CD4-positive, alpha-beta T cell treated with Interferon gamma for 1 hour (primary cell): Measurements from ENCODE around the gene ALG2.
"Not testable (repeated sequence)": the region's sequence is repeated elsewhere in the genome, so short reads cannot be mapped to it uniquely, and the experiment has no call there.

Experiments
- DNase-seq: peaks from one replicate; pipeline ENCODE4 v3.0.0-alpha.2; 2020

ALG2 gene

GRCh38 chr9:99221621-99222415 lies at the start of gene ALG2, which contains the start of gene SEC61B:
TSS of gene ALG2 (minus strand) at chr9:99221942. CDS start at chr9:99221894, 48 bp downstream.
TSS of gene SEC61B (plus strand) at chr9:99222282. CDS start at chr9:99222364, 82 bp downstream.
- DNase-seq = peak; percentile 92

GRCh38 chr9:99270491-99270890 lies 48.7 kb upstream of the ALG2 start:
- DNase-seq = no peak

DNA sequence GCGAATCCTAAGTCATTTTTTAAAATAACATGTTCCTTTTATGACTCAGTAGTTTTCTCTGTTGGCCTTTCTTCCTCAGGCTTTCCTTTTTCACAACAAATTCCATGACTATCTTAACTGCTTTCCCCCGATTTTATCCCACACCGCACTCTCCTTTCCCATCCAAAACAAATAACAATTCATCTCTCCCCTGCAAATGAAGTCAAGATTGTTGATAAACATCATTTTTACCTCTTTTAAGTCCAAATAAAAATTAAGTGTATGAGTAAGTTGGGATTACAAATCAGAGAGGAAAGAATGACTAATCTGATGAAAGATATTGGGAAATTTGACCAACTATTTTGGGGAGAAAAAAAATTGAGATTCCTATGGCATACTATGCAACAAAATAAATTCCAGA lies 47.7 kb upstream of the ALG2 start:
- no peak for DNase-seq

- DNase-seq = peak; percentile 56
Measured at GRCh38 chr9:99266255-99267023, 44.7 kb upstream of the ALG2 start.

GRCh38 chr9:99265691-99266090 lies 43.9 kb upstream of the ALG2 start:
- no peak for DNase-seq

- DNase-seq = no peak
Measured at GRCh38 chr9:99264070-99264680, 42.4 kb upstream of the ALG2 start.

DNA sequence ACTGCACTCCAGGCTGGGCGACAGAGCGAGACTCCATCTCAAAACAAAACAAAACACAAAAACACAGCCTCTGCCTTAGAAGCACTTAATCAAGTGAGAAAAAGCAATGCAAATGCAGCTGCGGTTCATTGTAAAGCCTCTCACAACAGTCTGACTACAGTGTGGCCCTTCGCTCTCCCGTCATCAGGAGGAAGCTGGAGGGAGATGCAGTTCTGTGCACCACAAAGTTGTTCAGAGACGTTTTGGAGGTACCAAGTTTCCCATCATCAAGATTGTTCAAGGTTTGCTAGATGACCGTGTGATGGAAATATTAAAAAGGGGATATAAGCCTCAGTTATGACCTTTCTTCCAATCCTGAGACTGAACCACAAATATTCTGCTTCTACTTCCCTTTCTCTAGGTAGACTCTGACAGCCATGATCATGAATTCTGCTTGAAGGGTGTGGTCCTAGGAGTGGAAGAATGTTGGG lies 41.2 kb upstream of the ALG2 start:
- DNase-seq = no peak

DNA sequence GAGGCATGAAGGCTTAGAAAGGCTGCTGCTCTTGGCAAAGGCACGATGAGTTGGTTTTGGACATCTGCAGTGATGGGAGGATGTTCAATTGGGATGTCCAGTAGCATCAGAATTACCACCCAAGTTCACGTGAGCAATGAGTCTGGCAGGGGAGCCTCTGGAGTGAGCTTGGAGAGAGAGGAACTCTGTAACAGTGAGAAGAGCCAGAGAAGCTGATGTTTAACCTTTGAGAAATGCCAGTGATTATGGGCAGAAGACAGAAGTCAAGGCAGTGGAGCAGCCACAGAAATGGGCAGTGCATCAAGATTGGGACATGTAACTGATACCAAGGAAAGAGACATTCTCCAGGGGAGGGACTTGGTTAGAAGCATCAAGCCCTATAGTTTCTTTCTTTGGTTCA lies 40.2 kb upstream of the ALG2 start:
- no peak for DNase-seq

GRCh38 chr9:99259231-99259918 lies 37.6 kb upstream of the ALG2 start:
- peak; percentile 24 for DNase-seq

DNA sequence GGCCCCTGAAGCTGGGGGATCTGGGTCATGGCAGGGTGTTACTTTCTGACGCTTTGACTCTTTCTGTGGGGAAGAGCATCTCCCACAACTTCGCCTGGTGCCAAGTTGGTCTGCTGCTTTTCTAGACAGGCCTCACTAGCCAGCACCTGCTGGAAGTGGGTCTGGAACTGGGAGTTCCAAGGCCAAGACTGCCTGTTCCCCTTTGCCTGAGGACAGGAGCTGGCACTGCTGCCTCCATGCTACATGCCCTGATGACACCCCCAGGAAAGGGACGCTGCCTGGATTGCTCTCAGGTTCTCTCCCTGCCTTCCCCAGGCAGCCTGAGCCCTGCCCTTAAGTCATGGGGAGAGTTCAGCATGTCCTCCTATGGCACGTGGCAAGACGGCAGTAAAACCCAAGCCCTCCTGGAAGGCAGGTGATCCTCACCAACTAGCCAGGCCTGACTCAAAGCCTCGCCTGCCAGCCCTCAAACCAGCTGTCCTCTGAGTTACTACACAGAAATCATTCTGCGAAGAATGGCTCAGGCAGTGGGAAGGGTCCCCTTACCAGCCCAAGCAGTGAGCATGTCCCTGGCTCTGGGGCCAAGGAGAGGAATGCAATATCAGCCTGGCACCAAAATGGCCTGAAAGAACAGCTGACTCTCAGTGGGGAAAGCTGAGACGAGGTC lies 36.1 kb upstream of the ALG2 start:
- DNase-seq = no peak

GRCh38 chr9:99255651-99256050 lies 33.9 kb upstream of the ALG2 start:
- no peak for DNase-seq

GRCh38 chr9:99253772-99254431 lies 32.2 kb upstream of the ALG2 start:
- peak; percentile 42 for DNase-seq

DNA sequence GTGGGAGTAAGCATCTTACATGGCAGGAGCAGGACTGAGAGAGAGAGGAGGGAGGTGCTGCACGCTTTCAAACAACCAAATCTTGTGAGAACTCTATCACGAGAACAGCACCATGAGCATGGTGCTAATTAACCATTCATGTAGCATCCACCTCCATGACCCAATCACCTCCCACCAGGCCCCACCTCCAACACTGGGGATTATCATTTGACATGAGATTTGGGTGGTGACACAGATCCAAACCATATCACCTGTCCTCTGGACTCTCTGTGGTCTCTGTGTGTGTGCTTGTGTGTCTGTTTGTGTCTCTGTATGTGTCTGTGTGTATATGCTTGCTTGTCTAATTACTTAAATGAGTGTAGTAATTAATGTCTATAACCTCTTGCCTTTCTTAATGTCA lies 31.4 kb upstream of the ALG2 start:
- no peak for DNase-seq

GRCh38 chr9:99251157-99251556 lies 29.4 kb upstream of the ALG2 start:
- no peak for DNase-seq

GRCh38 chr9:99249619-99250018 lies 27.9 kb upstream of the ALG2 start:
- DNase-seq = no peak

DNA sequence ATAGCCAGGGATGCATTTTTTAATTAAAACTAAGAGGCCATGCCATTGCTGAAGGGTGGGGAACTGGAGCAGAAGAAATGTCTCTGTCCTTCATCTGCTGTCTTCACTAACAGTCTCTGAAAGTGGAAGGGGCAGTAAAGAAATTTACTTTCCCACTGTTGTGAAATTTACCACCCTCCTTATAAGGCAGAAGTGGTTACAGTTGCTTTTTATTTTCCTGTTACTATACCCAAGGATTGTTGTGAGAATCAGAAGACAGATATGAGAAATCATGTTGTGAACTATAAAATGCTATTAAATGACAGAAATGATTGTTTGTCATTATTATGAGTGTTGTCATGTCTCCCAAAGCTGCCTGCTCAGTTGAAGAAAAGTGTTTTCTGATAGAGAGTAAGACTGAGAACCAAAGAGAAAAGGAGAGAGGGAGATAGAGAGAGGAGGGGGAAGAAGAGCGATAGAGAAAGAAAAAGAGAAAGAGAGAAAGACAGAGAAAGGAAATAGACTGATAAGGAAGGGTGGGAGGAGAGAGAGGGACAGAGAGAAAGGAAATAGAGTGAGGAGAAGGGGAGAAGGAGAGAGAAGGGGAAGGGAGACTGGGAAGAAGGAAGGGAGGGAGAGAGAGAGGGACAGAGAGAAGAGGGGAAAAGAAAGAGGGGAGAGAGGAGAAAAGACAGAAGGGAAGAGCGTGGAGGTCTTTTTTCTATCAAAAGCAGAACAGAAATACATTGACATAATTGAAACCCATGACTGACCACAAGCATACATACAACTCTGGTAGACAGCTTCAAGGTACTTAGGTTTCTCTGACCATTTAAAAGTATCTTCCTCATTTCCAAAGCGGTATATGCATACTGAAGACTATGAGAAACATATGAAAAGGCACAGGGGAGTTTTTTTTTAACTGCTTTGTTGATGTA lies 22.9 kb upstream of the ALG2 start:
- DNase-seq = no peak

- no peak for DNase-seq
Measured at GRCh38 chr9:99241106-99241505, 19.4 kb upstream of the ALG2 start.

GRCh38 chr9:99239341-99240060 lies 17.8 kb upstream of the ALG2 start:
- DNase-seq = no peak

DNA sequence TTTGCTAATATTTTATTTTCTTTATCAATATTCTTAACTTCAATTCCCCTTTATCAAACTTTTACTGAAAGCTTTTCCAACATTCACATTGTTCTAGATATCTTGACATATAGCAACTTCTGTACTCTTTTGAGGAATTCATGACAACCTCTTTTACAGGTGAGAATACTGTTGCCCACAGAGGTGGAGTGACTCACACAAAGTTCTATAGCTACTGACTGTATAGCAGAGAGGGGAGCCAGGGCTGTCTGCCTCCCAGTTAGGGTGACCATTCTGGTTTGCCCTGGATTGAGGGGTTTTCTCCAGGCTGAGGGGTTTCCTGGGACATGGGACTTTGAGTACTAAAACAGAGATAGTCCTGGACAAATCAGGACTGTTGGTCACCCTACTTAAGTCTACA lies 16.6 kb upstream of the ALG2 start:
- DNase-seq = no peak

- not testable (repeated sequence) for DNase-seq
Measured at GRCh38 chr9:99237849-99238248, 16.1 kb upstream of the ALG2 start.
